RWPE2 (cell line): Measurements from ENCODE around the gene ARL15.

Source experiments
- ATAC-seq: fragments of 200-7000 bp; cut with Tn5 transposase; 3 replicates; pipeline ENCODE4 v1.9.1; 2021; ENCODE audit warnings: low read depth
- DNase-seq: peaks from one replicate; pipeline ENCODE4 v3.0.0-alpha.2; 2020; ENCODE audit warnings: low spot score
- H3K27ac ChIP-seq: fragments of 450-650 bp; 2 replicates; pipeline ENCODE4 v1.5.1; 2017; ENCODE audit warnings: mild to moderate bottlenecking; ENCODE audit not compliant: poor library complexity, severe bottlenecking
- H3K27me3 ChIP-seq: fragments of 250-450 bp; sonication (Bioruptor Pico); 2 replicates; pipeline ENCODE4 v1.5.1; 2021; ENCODE audit warnings: mild to moderate bottlenecking, moderate library complexity; ENCODE audit not compliant: insufficient read depth, poor library complexity, severe bottlenecking
- H3K36me3 ChIP-seq: fragments of 250-450 bp; sonication (Bioruptor Pico); 2 replicates; pipeline ENCODE4 v1.5.1; 2020; ENCODE audit warnings: low read depth, mild to moderate bottlenecking, moderate library complexity
- H3K4me1 ChIP-seq: fragments of 250-450 bp; sonication (Bioruptor Pico); 2 replicates; pipeline ENCODE4 v1.5.1; 2021; ENCODE audit warnings: mild to moderate bottlenecking, moderate library complexity; ENCODE audit not compliant: insufficient read depth, poor library complexity, severe bottlenecking
- H3K4me3 ChIP-seq: fragments of 250-450 bp; sonication (Bioruptor Pico); 2 replicates; pipeline ENCODE4 v1.5.1; 2021; ENCODE audit warnings: mild to moderate bottlenecking, moderate library complexity; ENCODE audit not compliant: severe bottlenecking
- H3K9me3 ChIP-seq: fragments of 250-450 bp; sonication (Bioruptor Pico); 2 replicates; pipeline ENCODE4 v1.5.1; 2021; ENCODE audit warnings: mild to moderate bottlenecking, moderate library complexity; ENCODE audit not compliant: severe bottlenecking
- CTCF ChIP-seq: fragments of 450-650 bp; IDR thresholded peaks from one replicate; pipeline ENCODE4 v1.5.1; 2017; ENCODE audit warnings: mild to moderate bottlenecking, moderate library complexity; ENCODE audit not compliant: poor library complexity, severe bottlenecking

Gene ARL15

GRCh38 chr5:54276048-54276447, 34.3 kb downstream of the ARL15 start:
- no peak for ATAC-seq
- no peak for TF ChIP-seq CTCF
- Histone ChIP-seq H3K36me3 (no peaks in the 10 kb centered on the region), H3K4me3 (no peak overlapping the region), H3K9me3 (no peaks in the 10 kb centered on the region), H3K4me1 (no peaks in the 10 kb centered on the region), H3K27ac (no peak overlapping the region), H3K27me3 (no peaks in the 10 kb centered on the region)
- no peak for DNase-seq

GRCh38 chr5:54275361-54275760, 35.0 kb downstream of the ARL15 start:
- no peak overlapping the region for H3K4me3 ChIP-seq
- H3K27ac ChIP-seq: no peak overlapping the region
- no peak for TF ChIP-seq CTCF
- no peaks in the 10 kb centered on the region for H3K9me3 ChIP-seq
- no peaks in the 10 kb centered on the region for H3K27me3 ChIP-seq
- no peaks in the 10 kb centered on the region for H3K36me3 ChIP-seq
- DNase-seq (no peak), ATAC-seq (no peak)
- no peaks in the 10 kb centered on the region for H3K4me1 ChIP-seq

GRCh38 chr5:54274944-54275343, 35.4 kb downstream of the ARL15 start:
- H3K4me1 ChIP-seq: no peaks in the 10 kb centered on the region
- H3K4me3 ChIP-seq: no peak overlapping the region
- DNase-seq: no peak
- H3K27ac ChIP-seq: no peak overlapping the region
- ATAC-seq: no peak
- TF ChIP-seq CTCF: no peak
- H3K27me3 ChIP-seq: no peaks in the 10 kb centered on the region
- H3K9me3 ChIP-seq: no peaks in the 10 kb centered on the region
- no peaks in the 10 kb centered on the region for H3K36me3 ChIP-seq

- H3K4me3 ChIP-seq: no peak overlapping the region
- DNase-seq (no peak), ATAC-seq (no peak)
- H3K9me3 ChIP-seq: no peaks in the 10 kb centered on the region
- no peaks in the 10 kb centered on the region for H3K4me1 ChIP-seq
- no peak for TF ChIP-seq CTCF
- H3K27ac ChIP-seq: no peak overlapping the region
- H3K27me3 ChIP-seq: no peaks in the 10 kb centered on the region
- H3K36me3 ChIP-seq: no peaks in the 10 kb centered on the region
Measured at GRCh38 chr5:54273715-54274114, 36.7 kb downstream of the ARL15 start.

- Histone ChIP-seq H3K4me1 (no peaks in the 10 kb centered on the region), H3K27me3 (no peaks in the 10 kb centered on the region), H3K9me3 (no peaks in the 10 kb centered on the region), H3K27ac (no peak overlapping the region), H3K4me3 (no peak overlapping the region), H3K36me3 (no peaks in the 10 kb centered on the region)
- DNase-seq (no peak), ATAC-seq (no peak)
- TF ChIP-seq CTCF: no peak
Measured at GRCh38 chr5:54272746-54273145, 37.6 kb downstream of the ARL15 start.
